IMR-90 (cell line): ENCODE results near the gene TMEM61. TPM values are rescaled to one million over a fixed set of nuclear protein-coding genes. Genes with fewer than 3 reads are reported as not detected.
"Not testable (repeated sequence)": the region's sequence is repeated elsewhere in the genome, so short reads cannot be mapped to it uniquely, and the experiment has no call there.

Source experiments
- ATAC-seq: fragments of 200-7000 bp; cut with Tn5 transposase; 2 replicates; pipeline ENCODE4 v1.9.1; 2020; ENCODE audit warnings: low read depth, mild to moderate bottlenecking, moderate library complexity
- BruUV-seq: library from RNA; stranded (reverse); fragments of 400-500 nt; replicated peaks from 2 replicates; lab custom pipeline; 2021; lab: Mats Ljungman, UMichigan
- CTCF ChIA-PET: fragments of 300-600 bp; formaldehyde crosslinking; extraction: SDS; loops from one replicate; lab custom pipeline; 2021; ENCODE audit warnings: antibody characterized with exemption; lab: Yijun Ruan, JAX
- POLR2A ChIA-PET: fragments of 300-600 bp; sonication (Branson Sonifier 250); formaldehyde crosslinking; loops from one replicate; lab custom pipeline; 2022; ENCODE audit warnings: antibody characterized with exemption; ENCODE audit not compliant: unreplicated experiment; lab: Charles Lee
- DNase-seq: peaks from one replicate; pipeline ENCODE4 v3.0.0; 2013
- H2AFZ ChIP-seq: replicated peaks from 2 replicates; pipeline ENCODE3; 2013; ENCODE audit warnings: low read length, mild to moderate bottlenecking; ENCODE audit not compliant: poor library complexity
- H2AK5ac ChIP-seq: 2 replicates; pipeline ENCODE4 v1.6.1; 2013; ENCODE audit warnings: low read depth, low read length, inconsistent platforms
- H2AK9ac ChIP-seq: replicated peaks from 2 replicates; pipeline ENCODE3; 2013; ENCODE audit warnings: mild to moderate bottlenecking, low read depth, low read length, moderate library complexity; ENCODE audit not compliant: poor library complexity
- H2BK120ac ChIP-seq: 2 replicates; pipeline ENCODE4 v1.6.1; 2013; ENCODE audit warnings: low read depth, low read length, inconsistent platforms
- H2BK15ac ChIP-seq: 3 replicates; pipeline ENCODE4 v1.6.1; 2013; ENCODE audit warnings: low read depth, low read length, inconsistent platforms
- H2BK20ac ChIP-seq: 2 replicates; pipeline ENCODE4 v1.6.1; 2013; ENCODE audit warnings: low read depth, mild to moderate bottlenecking, inconsistent platforms, low read length, moderate library complexity
- H2BK5ac ChIP-seq: 2 replicates; pipeline ENCODE4 v1.6.1; 2013; ENCODE audit warnings: mild to moderate bottlenecking, low read depth, low read length, inconsistent platforms; ENCODE audit not compliant: poor library complexity, severe bottlenecking
- H3K14ac ChIP-seq: replicated peaks from 2 replicates; pipeline ENCODE4 v1.6.1; 2013; ENCODE audit warnings: low read depth, low read length, inconsistent platforms
- H3K18ac ChIP-seq: 2 replicates; pipeline ENCODE4 v1.6.1; 2013; ENCODE audit warnings: low read depth, low read length, control low read depth
- H3K23ac ChIP-seq: 2 replicates; pipeline ENCODE4 v1.6.1; 2013; ENCODE audit warnings: low read depth, low read length, inconsistent platforms
- H3K27ac ChIP-seq: 2 replicates; pipeline ENCODE4 v1.5.1; 2013; ENCODE audit warnings: mild to moderate bottlenecking, control low read depth, low read length; ENCODE audit not compliant: insufficient read depth
- H3K27me3 ChIP-seq: 2 replicates; pipeline ENCODE4 v1.6.1; 2013; ENCODE audit warnings: low read length; ENCODE audit not compliant: control insufficient read depth, insufficient read depth
- H3K36me3 ChIP-seq: 2 replicates; pipeline ENCODE4 v1.6.1; 2013; ENCODE audit warnings: low read length, mixed read lengths; ENCODE audit not compliant: control insufficient read depth, insufficient read depth
- H3K4ac ChIP-seq: 2 replicates; pipeline ENCODE4 v1.6.1; 2013; ENCODE audit warnings: low read depth, low read length, inconsistent platforms
- H3K4me1 ChIP-seq: 2 replicates; pipeline ENCODE4 v1.6.1; 2013; ENCODE audit warnings: low read length, mixed read lengths; ENCODE audit not compliant: control insufficient read depth, insufficient read depth
- H3K4me2 ChIP-seq: 2 replicates; pipeline ENCODE4 v1.6.1; 2013; ENCODE audit warnings: low read depth, mild to moderate bottlenecking, control low read depth, low read length, moderate library complexity
- H3K4me3 ChIP-seq: 2 replicates; pipeline ENCODE4 v1.5.1; 2013; ENCODE audit warnings: low read depth, mild to moderate bottlenecking, control low read depth, low read length, moderate library complexity; ENCODE audit not compliant: insufficient read depth
- H3K56ac ChIP-seq: 2 replicates; pipeline ENCODE4 v1.6.1; 2013; ENCODE audit warnings: low read length, inconsistent platforms; ENCODE audit not compliant: insufficient read depth; ENCODE audit errors: extremely low read depth
- H3K79me1 ChIP-seq, 2 experiments: 2 replicates each; pipeline ENCODE4 v1.6.1; 2013; ENCODE audit warnings: low read length in 2 of 2, inconsistent platforms in 1 of 2, low read depth in 1 of 2
- H3K9ac ChIP-seq: 2 replicates; pipeline ENCODE4 v1.6.1; 2013; ENCODE audit warnings: low read depth, low read length, control low read depth
- H3K9me1 ChIP-seq: 2 replicates; pipeline ENCODE4 v1.6.1; 2013; ENCODE audit warnings: low read length, inconsistent platforms; ENCODE audit not compliant: insufficient read depth
- H3K9me3 ChIP-seq: 2 replicates; pipeline ENCODE4 v1.6.1; 2013; ENCODE audit warnings: low read length; ENCODE audit not compliant: control insufficient read depth, insufficient read depth
- H4K20me1 ChIP-seq: 2 replicates; pipeline ENCODE4 v1.6.1; 2013; ENCODE audit warnings: low read length, inconsistent platforms; ENCODE audit not compliant: insufficient read depth
- H4K5ac ChIP-seq: 2 replicates; pipeline ENCODE4 v1.6.1; 2013; ENCODE audit warnings: mild to moderate bottlenecking, low read depth, low read length, control low read depth
- H4K8ac ChIP-seq, 2 experiments: 2 replicates each; pipeline ENCODE4 v1.6.1; 2013; ENCODE audit warnings: low read depth in 2 of 2, low read length in 2 of 2, control low read depth in 1 of 2, inconsistent platforms in 1 of 2
- H4K91ac ChIP-seq: 2 replicates; pipeline ENCODE4 v1.6.1; 2013; ENCODE audit warnings: low read depth, low read length, inconsistent platforms; ENCODE audit not compliant: insufficient read depth
- WGBS, 2 experiments: methylation state at CpG; one replicate each; pipeline versions ENCODE4 v1.1.5 to v1.1.7; 2013; ENCODE audit warnings: missing lambda C conversion rate in 2 of 2; ENCODE audit not compliant: insufficient read length in 1 of 2; ENCODE audit errors: extremely low coverage in 2 of 2; 5-methylcytosine and 5-hydroxymethylcytosine counted together
- dilution Hi-C: fragments of 300-500 bp; cut with HindIII; formaldehyde crosslinking; loops from one replicate; pipeline ENCODE4 v1.14.3; 2018; ENCODE audit warnings: low sequenced_read_pairs; ENCODE audit not compliant: unreplicated experiment
- in situ Hi-C: fragments of 300-500 bp; cut with MboI; formaldehyde crosslinking; loops from 3 replicates; pipeline ENCODE4 v1.14.3; 2019; ENCODE audit warnings: low sequenced_read_pairs, inconsistent platforms, mixed read lengths
- intact Hi-C: fragments of 100-400 bp; cut with micrococcal nuclease; formaldehyde crosslinking; loops from 2 replicates; pipeline ENCODE4 v1.10.0; 2022
- polyA plus RNA-seq, 3 experiments: library from polyadenylated mRNA; depleted of rRNA; stranded (reverse); fragments of >200 nt; gene quantifications; 2 replicates each; pipeline ENCODE4 v1.2.3, GENCODE V29; 2012; ENCODE audit warnings: low replicate concordance in 1 of 3
- total RNA-seq: library from RNA; depleted of rRNA; stranded (reverse); fragments of >200 nt; gene quantifications from 2 replicates; pipeline ENCODE4 v1.2.3, GENCODE V29; 2012

The TMEM61 gene
- total and polyA plus RNA-seq, 2 of the 4 experiments (the other 2 are of a cell fraction) = not detected

DNA sequence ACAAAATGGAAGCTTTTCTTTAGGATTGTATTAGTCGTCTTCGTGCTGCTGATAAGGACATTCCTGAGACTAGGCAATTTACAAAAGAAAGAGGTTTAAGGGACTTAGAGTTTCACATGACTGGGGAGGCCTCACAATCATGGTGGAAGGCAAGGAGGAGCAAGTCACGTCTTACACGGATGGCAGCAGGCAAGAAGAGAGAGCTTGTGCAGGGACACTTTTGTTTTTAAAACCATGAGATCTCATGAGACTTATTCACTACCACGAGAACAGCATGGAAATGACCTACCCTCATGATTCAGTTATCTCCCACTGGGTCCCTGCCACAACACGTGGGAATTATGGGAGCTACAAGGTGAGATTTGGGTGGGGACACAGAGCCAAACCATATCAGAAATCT, 46.3 kb upstream of the TMEM61 start:
- H3K9me1 ChIP-seq, H3K36me3 ChIP-seq, H2AFZ ChIP-seq, in situ Hi-C loops, H4K20me1 ChIP-seq, H3K9me3 ChIP-seq, H3K4me2 ChIP-seq, dilution Hi-C loops, H3K4me1 ChIP-seq, H3K79me1 ChIP-seq, H3K27me3 ChIP-seq, H3K9ac ChIP-seq, ATAC-seq, BruUV-seq, intact Hi-C loops, H3K4me3 ChIP-seq, DNase-seq, POLR2A ChIA-PET, H2AK9ac ChIP-seq: not testable (repeated sequence)
- Histone ChIP-seq H3K4ac (peak overlapping the region; percentile 80), H2BK120ac (peak overlapping the region; percentile 95), H3K56ac (peak overlapping the region; percentile 47; the same call in 1 of the 2 replicates), H2BK5ac (peak overlapping the region; percentile 81), H3K18ac (peak overlapping the region; percentile 77), H2AK5ac (peak overlapping the region; percentile 86), H3K27ac (peak overlapping the region; percentile 78; the same call in 1 of the 2 replicates), H2BK15ac (peak overlapping the region; percentile 97; the same call in 2 of the 3 replicates), H3K14ac (peak overlapping the region; percentile 54; the same call in 1 of the 2 replicates), H4K8ac (peak overlapping the region; percentile 59 to 64; a peak in 3 of 4 replicates), H3K23ac (peak overlapping the region; percentile 24; the same call in 1 of the 2 replicates), H4K91ac (peak overlapping the region; percentile 86), H4K5ac (peak overlapping the region; percentile 85), H2BK20ac (peak overlapping the region; percentile 86)
- 86% methylated on average over 2 of the region's 6 CpGs; no CpG with 5 or more reads in 1 of the 2 experiments for WGBS, 2 experiments
- CTCF ChIA-PET = interaction anchor here (0.6 to 0.9 kb wide), 3 partner anchors 12 to 998 kb away, joined by 3 to 4 read pairs (median 4); no protein-coding TSS in a partner anchor
